Cardiac fibroblast (primary cell): ENCODE data around the gene ATXN2.
A peak's percentile ranks its signal among the peaks of the same experiment; 100 is the strongest.
"Not testable (repeated sequence)": the region's sequence is repeated elsewhere in the genome, so short reads cannot be mapped to it uniquely, and the experiment has no call there.

Experiments used
- DNase-seq, 2 donors: peaks; one replicate each; pipeline versions ENCODE4 v3.0.0 to v3.0.0-alpha.2; 2010; ENCODE audit warnings: low read depth in 2 of 2
- H3K4me3 ChIP-seq, 2 donors: replicated peaks in 1 of 2; 1 replicate in 1 of 2; 2 replicates in 1 of 2; pipeline ENCODE4 v1.5.1; 2011; ENCODE audit warnings: low read depth in 2 of 2, low read length in 2 of 2, mild to moderate bottlenecking in 2 of 2, moderate library complexity in 1 of 2
- TF ChIP-seq, protein P1 (sequence below): IDR thresholded peaks from one replicate; pipeline ENCODE4 v1.5.1; 2011; ENCODE audit warnings: low read depth, mild to moderate bottlenecking, low read length, inconsistent platforms

ATXN2 gene

DNA sequence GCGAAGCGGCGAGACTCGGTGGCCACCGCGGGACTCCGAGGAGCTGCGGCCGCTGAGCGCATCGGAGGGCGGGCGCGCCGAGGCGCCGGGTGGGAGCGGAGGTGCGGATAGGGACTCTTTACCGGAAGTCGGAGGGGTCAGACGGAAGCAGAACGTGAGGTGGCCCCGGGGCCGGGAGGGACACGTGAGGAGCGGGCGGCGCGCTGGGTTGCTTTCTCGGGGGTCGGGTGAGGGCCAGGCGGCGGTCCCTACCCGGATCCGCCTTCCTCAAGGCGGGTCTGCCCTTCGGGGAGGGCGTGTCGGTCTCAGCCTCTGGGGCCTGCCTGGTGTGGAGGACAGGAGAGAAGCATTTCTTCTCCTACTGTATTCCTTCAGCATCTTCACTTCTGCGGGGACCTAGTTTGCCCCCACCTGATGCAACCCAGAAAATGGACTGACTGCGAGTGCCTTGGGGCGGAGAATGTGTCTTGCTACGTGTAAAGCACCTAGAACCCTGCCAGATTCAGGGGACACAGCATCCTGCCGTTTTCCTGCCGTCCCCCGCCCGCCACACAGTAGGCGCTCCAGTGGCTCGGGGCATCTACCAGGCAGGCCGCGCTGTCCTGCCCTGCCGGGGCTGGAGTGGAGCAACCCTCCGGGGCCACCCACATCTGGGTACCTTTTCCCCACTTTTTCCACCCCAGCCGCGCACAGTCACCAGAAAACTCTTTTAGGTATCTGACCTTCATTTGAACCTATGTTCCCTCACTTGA is 514 bp upstream of the ATXN2 start:
- TF ChIP-seq, protein P1, sequence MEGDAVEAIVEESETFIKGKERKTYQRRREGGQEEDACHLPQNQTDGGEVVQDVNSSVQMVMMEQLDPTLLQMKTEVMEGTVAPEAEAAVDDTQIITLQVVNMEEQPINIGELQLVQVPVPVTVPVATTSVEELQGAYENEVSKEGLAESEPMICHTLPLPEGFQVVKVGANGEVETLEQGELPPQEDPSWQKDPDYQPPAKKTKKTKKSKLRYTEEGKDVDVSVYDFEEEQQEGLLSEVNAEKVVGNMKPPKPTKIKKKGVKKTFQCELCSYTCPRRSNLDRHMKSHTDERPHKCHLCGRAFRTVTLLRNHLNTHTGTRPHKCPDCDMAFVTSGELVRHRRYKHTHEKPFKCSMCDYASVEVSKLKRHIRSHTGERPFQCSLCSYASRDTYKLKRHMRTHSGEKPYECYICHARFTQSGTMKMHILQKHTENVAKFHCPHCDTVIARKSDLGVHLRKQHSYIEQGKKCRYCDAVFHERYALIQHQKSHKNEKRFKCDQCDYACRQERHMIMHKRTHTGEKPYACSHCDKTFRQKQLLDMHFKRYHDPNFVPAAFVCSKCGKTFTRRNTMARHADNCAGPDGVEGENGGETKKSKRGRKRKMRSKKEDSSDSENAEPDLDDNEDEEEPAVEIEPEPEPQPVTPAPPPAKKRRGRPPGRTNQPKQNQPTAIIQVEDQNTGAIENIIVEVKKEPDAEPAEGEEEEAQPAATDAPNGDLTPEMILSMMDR = no peak
- peak overlapping the region; percentile 62 to 88 for H3K4me3 ChIP-seq
- DNase-seq = peak; percentile 94 to 98

DNA sequence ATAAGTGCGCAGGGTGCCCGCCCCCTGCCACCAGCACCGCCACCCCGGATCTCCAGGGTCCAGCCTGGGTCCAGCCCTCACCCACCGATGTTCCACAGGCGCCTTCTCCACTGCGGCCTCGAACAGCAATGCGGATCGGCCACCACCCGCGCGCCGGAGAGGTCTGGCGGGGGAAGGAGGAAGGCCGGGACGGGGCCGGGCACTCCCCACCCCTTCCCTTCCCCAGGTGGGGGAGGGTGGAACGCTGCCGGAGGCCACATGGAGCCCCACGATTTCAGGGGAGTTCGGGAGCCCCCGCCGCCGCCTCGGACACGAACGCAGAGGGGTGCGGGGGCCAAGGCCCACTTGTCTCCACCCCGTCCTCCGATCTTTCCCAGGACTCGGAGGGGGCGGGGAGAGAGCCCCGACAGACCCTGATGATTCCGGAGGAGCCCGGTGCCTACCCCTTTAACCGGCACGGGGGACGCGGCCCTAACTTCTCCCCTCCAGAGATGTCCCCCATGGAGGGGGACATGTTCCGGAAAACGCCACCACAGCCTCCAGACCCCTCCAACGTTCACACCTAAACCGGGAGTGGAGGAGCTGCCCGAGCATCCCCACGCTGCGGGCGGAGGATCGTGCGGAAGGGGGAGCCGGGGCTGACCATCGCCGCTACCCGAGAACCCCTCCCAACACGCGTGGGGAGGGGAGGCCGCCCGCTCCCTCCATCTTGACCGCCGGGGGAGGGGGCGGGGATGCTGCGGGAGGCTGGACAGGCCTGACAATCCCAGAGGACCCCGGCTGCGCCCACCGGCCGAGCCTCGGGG is 1.1 kb downstream of the ATXN2 start:
- peak; percentile 26 to 55 for DNase-seq
- peak overlapping the region; percentile 81 to 88 for H3K4me3 ChIP-seq
- TF ChIP-seq, protein P1 = no peak

DNA sequence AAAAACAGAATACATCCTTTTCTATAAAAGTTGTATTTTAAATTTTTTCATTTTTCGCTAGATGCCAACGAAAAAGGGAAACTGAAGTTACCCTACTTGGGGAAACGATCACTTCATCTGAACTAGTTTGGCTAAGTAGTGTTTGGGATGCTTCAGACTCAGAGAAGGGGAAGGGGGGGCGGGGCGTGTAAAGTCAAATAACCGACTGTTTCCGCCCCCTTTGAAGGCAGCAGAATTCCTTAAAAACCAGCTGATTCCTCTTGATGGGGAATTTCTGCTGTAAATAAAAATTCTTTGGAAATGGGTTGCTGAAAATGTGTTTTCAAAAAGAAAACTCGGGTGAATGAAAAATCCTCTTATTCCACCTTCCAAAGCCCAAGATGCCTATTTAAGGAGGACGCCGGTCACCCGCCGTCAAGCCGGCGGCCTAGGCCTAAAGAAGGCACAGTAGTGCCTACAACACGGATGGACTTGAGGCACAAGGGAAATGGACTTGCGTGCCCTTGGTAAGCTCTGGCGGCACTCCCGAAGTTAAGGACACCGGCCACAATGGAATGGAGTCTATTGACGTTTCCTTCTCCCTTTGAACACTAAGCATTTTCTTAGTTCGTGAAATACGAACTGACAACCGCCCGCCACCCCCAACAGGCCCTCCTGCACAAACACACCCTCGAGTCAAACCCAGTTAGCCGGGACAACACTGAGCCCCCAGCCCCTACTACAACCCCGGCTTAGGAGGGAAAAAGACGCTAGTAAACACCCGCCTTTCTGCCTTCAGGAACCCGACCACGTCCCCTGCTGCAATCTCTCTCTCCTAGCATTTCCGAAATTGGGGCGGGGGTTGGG is 1.9 kb downstream of the ATXN2 start:
- TF ChIP-seq, protein P1 = no peak
- DNase-seq = peak; percentile 67 to 71
- peak overlapping the region; percentile 81 to 88 for H3K4me3 ChIP-seq

DNA sequence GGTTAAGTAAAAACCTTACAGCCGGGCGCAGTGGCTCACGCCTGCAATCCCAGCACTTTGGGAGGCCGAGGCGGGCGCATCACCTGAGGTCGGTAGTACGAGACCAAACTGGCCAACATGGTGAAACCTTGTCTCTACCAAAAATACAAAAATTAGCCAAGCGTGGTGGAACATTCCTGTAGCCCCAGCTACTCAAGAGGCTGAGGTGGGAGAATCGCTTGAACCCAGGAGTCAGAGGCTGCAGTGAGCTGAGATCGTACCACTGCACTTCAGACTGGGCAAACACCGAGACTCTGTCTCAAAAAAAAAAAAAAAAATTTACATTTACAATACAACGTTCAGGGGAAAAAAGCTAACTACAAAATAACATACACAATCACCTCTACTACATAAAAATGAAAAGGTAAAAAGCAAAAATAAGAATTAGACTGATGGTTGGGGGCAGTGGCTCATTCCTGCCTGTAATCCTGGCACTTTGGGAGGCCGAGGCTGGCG is 3.7 kb downstream of the ATXN2 start:
- not testable (repeated sequence) for H3K4me3 ChIP-seq, DNase-seq

DNA sequence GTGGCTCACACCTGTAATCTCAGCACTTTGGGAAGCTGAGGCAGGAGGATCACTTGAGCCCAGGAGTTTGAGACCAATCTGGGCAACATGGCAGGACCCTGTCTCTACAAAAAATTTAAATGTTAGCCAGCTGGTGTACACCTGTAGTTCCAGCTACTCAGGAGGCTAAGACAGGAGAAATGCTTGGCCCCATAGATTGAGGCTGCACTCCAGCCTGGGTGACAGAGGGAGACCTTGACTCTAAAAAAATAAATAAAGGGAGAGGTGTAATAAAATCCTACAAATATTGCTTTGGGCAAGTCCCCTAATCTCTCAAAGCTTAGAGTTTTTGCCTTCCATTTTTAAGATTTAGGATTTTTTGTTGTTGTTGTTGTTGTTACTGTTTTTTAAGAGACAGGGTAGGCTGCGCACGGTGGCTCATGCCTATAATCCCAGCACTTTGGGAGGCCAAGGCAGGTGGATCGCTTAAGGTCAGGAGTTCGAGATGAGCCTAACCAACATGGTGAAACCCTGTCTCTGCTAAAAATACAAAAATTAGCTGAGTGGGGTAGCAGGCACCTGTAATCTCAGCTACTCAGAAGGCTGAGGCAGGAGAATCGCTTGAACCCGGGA is 7.6 kb downstream of the ATXN2 start:
- not testable (repeated sequence) for DNase-seq, H3K4me3 ChIP-seq

DNA sequence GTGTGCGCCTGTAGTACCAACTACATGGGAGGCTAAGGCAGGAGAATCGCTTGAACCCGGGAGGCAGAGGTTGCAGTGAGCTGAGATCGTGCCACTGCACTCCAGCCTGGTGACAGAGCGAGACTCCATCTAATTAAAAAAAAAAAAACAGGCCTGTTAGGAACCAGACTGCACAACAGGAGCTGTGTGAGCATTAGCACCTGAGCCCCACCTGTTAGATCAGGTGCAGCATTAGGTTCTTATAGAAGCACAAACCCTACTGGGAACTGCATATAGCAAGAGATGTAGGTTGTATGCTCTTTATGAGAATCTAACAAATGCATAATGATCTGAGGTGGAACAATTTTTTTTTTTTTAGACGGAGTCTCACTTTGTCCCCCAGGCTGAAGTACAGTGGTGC is 8.6 kb downstream of the ATXN2 start:
- no peak for DNase-seq
- no peak overlapping the region for H3K4me3 ChIP-seq
- TF ChIP-seq, protein P1 = no peak

DNA sequence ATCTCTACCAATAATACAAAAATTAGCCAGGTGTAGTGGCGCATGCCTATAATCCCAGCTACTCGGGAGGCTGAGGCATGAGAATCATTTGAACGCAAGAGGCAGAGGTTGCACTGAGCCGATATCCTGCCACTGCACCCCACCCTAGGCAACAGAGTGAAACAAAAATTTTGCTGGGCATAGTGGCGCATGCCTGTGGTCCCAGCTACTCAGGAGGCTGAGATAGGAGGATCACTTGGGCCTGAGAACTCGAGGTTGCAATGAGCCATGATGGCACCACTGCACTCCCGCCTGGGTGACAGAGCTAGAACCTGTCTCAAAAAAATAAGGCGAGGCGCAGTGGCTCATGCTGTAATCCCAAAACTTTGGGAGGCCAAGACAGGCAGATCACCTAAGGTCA is 9.5 kb downstream of the ATXN2 start:
- TF ChIP-seq, protein P1 = no peak
- H3K4me3 ChIP-seq = no peak overlapping the region
- DNase-seq = no peak
